Liver (tissue), 3 donors: ENCODE measurements around the gene REPS1.

ENCODE experiments used
- GABPA ChIP-seq, 2 donors: IDR thresholded peaks in 1 of 2; conservative IDR thresholded peaks in 1 of 2; 2 replicates each; pipeline ENCODE4 v1.6.1; 2016; ENCODE audit warnings: antibody characterized with exemption in 2 of 2, mild to moderate bottlenecking in 1 of 2, moderate library complexity in 1 of 2
- HNF4A ChIP-seq, 2 donors: conservative IDR thresholded peaks; 2 replicates each; pipeline ENCODE4 v1.6.1; 2016; ENCODE audit warnings: antibody characterized with exemption in 2 of 2, mild to moderate bottlenecking in 2 of 2
- JUND ChIP-seq, 2 donors: IDR thresholded peaks; 2 replicates each; pipeline ENCODE4 v1.6.1; 2016; ENCODE audit warnings: antibody characterized with exemption in 2 of 2
- RAD21 ChIP-seq, 2 donors: IDR thresholded peaks; 2 replicates each; pipeline ENCODE4 v1.6.1; 2016; ENCODE audit warnings: antibody characterized with exemption in 2 of 2, mild to moderate bottlenecking in 2 of 2
- YY1 ChIP-seq: IDR thresholded peaks from 2 replicates; pipeline ENCODE4 v1.6.1; 2016; ENCODE audit warnings: antibody characterized with exemption, mild to moderate bottlenecking
- TF ChIP-seq, protein P1 (sequence below): fragments of 150-350 bp; IDR thresholded peaks from 2 replicates; pipeline ENCODE4 v1.5.1; 2017; ENCODE audit warnings: improper control_type of control experiment, low read depth, low read length; ENCODE audit not compliant: missing input control
- TF ChIP-seq, protein P2 (sequence below): IDR thresholded peaks from 2 replicates; pipeline ENCODE4 v1.6.1; 2016; ENCODE audit warnings: antibody characterized with exemption
- donor health status: healthy.
- donor health status: healthy.

DNA sequence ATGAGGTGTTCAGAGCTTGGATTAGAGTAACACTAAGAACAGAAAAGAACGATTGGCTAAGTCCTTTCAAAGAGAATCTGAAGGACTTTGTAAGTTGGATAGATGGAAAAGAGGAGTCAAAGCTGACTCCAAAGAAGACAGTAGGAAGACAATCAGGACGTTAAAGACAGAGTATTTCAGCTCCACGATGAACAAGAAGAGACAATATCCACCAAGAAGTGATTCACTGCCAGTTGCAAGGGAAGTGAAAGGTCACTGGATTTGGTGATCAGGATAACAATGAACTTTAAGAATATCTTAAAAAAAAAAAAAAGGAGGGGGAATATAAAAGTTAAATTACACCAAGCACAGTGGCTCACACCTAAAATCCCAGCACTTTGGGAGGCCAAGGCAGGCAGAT lies 17.9 kb downstream of the REPS1 start:
- TF ChIP-seq JUND (IDR thresholded peaks at IDR 0.05) (no peak), RAD21 (IDR thresholded peaks at IDR 0.05) (no peak), YY1 (no peak), GABPA (IDR thresholded peaks at IDR 0.05 in 1 of 2, conservative IDR thresholded peaks at IDR 0.05 in 1 of 2) (no peak), HNF4A (conservative IDR thresholded peaks at IDR 0.05) (no peak)
- TF ChIP-seq, protein P1, sequence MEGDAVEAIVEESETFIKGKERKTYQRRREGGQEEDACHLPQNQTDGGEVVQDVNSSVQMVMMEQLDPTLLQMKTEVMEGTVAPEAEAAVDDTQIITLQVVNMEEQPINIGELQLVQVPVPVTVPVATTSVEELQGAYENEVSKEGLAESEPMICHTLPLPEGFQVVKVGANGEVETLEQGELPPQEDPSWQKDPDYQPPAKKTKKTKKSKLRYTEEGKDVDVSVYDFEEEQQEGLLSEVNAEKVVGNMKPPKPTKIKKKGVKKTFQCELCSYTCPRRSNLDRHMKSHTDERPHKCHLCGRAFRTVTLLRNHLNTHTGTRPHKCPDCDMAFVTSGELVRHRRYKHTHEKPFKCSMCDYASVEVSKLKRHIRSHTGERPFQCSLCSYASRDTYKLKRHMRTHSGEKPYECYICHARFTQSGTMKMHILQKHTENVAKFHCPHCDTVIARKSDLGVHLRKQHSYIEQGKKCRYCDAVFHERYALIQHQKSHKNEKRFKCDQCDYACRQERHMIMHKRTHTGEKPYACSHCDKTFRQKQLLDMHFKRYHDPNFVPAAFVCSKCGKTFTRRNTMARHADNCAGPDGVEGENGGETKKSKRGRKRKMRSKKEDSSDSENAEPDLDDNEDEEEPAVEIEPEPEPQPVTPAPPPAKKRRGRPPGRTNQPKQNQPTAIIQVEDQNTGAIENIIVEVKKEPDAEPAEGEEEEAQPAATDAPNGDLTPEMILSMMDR: no peak
- TF ChIP-seq, protein P2, sequence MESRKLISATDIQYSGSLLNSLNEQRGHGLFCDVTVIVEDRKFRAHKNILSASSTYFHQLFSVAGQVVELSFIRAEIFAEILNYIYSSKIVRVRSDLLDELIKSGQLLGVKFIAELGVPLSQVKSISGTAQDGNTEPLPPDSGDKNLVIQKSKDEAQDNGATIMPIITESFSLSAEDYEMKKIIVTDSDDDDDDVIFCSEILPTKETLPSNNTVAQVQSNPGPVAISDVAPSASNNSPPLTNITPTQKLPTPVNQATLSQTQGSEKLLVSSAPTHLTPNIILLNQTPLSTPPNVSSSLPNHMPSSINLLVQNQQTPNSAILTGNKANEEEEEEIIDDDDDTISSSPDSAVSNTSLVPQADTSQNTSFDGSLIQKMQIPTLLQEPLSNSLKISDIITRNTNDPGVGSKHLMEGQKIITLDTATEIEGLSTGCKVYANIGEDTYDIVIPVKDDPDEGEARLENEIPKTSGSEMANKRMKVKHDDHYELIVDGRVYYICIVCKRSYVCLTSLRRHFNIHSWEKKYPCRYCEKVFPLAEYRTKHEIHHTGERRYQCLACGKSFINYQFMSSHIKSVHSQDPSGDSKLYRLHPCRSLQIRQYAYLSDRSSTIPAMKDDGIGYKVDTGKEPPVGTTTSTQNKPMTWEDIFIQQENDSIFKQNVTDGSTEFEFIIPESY: no peak
